ENCODE results near the gene TCN1.

DNA sequence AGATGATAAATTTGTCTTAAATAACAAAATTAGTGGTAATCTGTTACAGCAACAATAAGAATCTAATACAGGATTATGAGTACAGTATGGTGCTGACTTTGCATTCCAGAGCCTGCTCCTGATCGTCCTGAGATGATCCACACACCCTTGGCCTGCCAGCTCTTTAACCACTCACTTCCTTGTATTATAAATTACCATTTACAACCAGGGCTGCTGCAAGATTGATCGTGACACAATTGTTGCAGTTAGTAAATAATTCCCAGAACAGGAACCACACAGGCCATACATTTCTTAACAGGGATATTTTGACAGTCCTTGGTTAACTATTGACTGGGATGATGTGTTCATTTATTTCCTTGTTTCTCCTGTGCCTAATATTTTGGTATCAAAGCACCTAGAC, 17.2 kb downstream of the TCN1 start:
- TF ChIP-seq, protein P1, sequence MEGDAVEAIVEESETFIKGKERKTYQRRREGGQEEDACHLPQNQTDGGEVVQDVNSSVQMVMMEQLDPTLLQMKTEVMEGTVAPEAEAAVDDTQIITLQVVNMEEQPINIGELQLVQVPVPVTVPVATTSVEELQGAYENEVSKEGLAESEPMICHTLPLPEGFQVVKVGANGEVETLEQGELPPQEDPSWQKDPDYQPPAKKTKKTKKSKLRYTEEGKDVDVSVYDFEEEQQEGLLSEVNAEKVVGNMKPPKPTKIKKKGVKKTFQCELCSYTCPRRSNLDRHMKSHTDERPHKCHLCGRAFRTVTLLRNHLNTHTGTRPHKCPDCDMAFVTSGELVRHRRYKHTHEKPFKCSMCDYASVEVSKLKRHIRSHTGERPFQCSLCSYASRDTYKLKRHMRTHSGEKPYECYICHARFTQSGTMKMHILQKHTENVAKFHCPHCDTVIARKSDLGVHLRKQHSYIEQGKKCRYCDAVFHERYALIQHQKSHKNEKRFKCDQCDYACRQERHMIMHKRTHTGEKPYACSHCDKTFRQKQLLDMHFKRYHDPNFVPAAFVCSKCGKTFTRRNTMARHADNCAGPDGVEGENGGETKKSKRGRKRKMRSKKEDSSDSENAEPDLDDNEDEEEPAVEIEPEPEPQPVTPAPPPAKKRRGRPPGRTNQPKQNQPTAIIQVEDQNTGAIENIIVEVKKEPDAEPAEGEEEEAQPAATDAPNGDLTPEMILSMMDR (IDR thresholded peaks at IDR 0.05; ENCODE audit: low read depth, low read length): no peak
- TF ChIP-seq EZH2phosphoT487 (IDR thresholded peaks at IDR 0.05; ENCODE audit: low read depth): no peak

Measured in OCI-LY3 (cell line).